Peyer's patch (tissue), 4 donors: ENCODE results near the gene ARHGEF38.

Experiments
- CTCF ChIP-seq, 6 experiments: fragments of 450-650 bp in 4 of 6; fragments of 200-600 bp in 2 of 6; sonication (generic) in 1 of 6; IDR thresholded peaks; one replicate each; pipeline ENCODE4 v1.5.1; 2017 to 2019; ENCODE audit warnings: antibody characterized with exemption in 6 of 6, mild to moderate bottlenecking in 3 of 6, moderate library complexity in 1 of 6
- POLR2A ChIP-seq, 2 donors: fragments of 450-650 bp; IDR thresholded peaks; one replicate each; pipeline ENCODE4 v1.5.1; 2017; ENCODE audit warnings: antibody characterized with exemption in 2 of 2, mild to moderate bottlenecking in 2 of 2, moderate library complexity in 2 of 2

- no peak for TF ChIP-seq CTCF (IDR thresholded peaks at IDR 0.05)
- no peak for TF ChIP-seq POLR2A (IDR thresholded peaks at IDR 0.05)
Observed at GRCh38 chr4:105600951-105601350, 48.5 kb downstream of the ARHGEF38 start.
